A673 (cell line): ENCODE measurements around the gene TNFSF15.

Source experiments
- CTCF ChIP-seq: fragments of 300-800, 200-600 bp; sonication (generic); conservative IDR thresholded peaks from 2 replicates; pipeline ENCODE4 v1.5.1; 2017; ENCODE audit warnings: low read depth, mild to moderate bottlenecking, antibody characterized with exemption, low read length, moderate library complexity, mixed read lengths
- EZH2 ChIP-seq: fragments of 200-600 bp; sonication (generic); IDR thresholded peaks from 2 replicates; pipeline ENCODE4 v1.6.1; 2017; ENCODE audit warnings: borderline replicate concordance, low read depth, mild to moderate bottlenecking, mixed read lengths, antibody characterized with exemption, low read length; ENCODE audit not compliant: poor library complexity, severe bottlenecking

DNA sequence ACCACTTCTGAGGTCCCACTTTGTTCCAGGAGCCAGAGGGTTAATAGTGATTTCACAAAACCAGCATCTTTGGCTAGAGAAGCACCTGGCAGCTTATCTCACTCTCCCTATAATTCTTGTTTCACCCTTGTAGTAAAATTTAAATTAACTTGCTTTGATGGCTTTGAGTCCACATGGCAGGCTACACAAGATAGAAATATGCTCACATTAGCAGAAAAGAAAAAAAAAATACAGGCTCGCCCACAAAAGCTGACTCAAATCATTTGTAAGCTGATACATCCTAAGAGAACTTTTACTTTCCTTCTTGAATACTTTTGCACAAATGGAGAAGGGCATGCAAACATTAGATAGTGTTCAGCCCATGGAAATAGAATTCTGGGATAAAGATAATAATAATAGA is 36.2 kb downstream of the TNFSF15 start:
- TF ChIP-seq CTCF (no peak), EZH2 (no peak)
